ACC112 (cell line): Measurements from ENCODE around the gene HHIPL1.

Experiments
- H2AFZ ChIP-seq: fragments of 200-600 bp; sonication (generic); one replicate; pipeline ENCODE4 v1.6.0; 2017; ENCODE audit warnings: antibody characterized with exemption, low read length; ENCODE audit not compliant: unreplicated experiment
- H3K27ac ChIP-seq: fragments of 200-600 bp; sonication (generic); 2 replicates; pipeline ENCODE4 v1.5.1; 2014; ENCODE audit warnings: low read depth, mild to moderate bottlenecking, antibody characterized with exemption, low read length, moderate library complexity
- H3K27me3 ChIP-seq: fragments of 200-600 bp; sonication (generic); 2 replicates; pipeline ENCODE4 v1.6.1; 2014; ENCODE audit warnings: mild to moderate bottlenecking, antibody characterized with exemption, low read length, moderate library complexity, mixed read lengths; ENCODE audit not compliant: insufficient read depth
- H3K36me3 ChIP-seq: fragments of 200-600 bp; sonication (generic); 2 replicates; pipeline ENCODE4 v1.6.1; 2016; ENCODE audit warnings: mild to moderate bottlenecking, antibody characterized with exemption, low read length, moderate library complexity, mixed read lengths; ENCODE audit not compliant: insufficient read depth
- H3K4me1 ChIP-seq: fragments of 200-600 bp; sonication (generic); one replicate; pipeline ENCODE4 v1.6.1; 2016; ENCODE audit warnings: low read length, mixed read lengths; ENCODE audit not compliant: insufficient read depth, unreplicated experiment, control insufficient read depth
- H3K4me3 ChIP-seq: fragments of 200-600 bp; sonication (generic); 2 replicates; pipeline ENCODE4 v1.5.1; 2014; ENCODE audit warnings: mild to moderate bottlenecking, low read depth, low read length
- H3K79me2 ChIP-seq: fragments of 200-600 bp; sonication (generic); one replicate; pipeline ENCODE4 v1.6.0; 2016; ENCODE audit warnings: low read length; ENCODE audit not compliant: control insufficient read depth, unreplicated experiment, insufficient read depth

The HHIPL1 gene

DNA sequence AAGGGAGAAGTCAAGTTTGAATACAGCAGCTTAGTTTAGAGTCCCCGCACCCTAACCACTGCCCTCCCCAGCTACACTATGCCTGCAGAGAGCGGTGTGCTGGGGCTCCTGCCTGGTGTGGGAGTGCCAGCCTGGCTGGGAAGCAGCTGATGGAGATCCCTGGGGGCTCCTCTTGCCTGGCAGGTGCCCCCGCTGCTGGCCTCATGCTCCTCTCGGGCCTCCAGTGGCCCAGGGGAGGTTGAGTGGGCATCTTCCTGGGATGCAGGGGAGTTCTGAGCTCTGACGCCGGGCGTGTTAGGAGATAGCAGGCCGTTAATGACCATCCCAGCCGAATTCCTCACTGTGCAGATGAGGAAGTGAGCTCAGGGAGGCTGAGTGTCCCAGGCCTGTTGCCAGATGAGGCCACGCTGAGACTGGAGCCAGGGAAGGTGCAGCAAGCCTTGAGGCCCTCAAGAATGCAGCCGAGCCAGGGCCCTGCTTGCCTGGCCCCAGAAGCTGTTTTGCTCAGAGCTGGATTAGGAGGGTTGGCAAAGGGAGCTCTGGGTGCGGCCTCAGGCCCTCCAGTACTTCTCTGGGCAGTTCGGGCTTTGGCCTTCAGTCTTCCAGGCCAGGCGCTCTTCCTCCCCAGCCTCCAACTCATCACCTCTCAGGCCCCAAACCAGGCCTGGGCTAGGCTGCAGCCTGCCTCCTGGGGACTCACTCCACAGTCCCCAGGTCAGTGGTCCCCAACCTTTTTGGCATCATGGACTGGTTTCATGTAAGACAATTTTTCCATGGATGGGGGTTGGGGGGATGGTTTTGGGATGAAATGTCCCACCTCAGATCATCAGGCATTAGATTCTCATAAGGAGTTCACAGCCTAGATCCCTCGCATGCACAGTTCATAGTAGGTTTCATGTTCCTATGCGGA is 32.6 kb downstream of the HHIPL1 start:
- Histone ChIP-seq H3K4me1 (peaks cover 7% of the 10 kb centered on the region), H3K79me2 (no peaks in the 10 kb centered on the region), H3K36me3 (no peaks in the 10 kb centered on the region)

DNA sequence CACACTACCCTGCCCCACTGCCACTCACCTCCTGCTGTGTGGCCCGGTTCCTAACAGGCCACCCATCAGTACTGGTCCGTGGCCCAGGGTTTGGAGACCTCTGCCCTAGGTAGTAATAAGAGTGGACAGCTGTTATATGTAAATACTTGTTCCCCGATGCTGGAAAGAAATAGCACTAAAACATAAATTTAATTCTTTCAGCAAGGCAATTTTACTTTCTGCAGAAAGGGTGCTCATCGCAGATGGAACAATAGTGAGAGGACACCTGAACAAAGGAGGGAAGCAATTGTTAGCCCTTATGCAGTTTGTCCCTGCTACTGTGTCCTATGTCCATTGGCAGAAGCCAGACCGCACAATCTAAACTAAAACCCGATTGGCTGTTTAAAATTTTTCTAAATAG is 33.3 kb downstream of the HHIPL1 start:
- no peak overlapping the region for H2AFZ ChIP-seq
- no peaks in the 10 kb centered on the region for H3K36me3 ChIP-seq
- no peak overlapping the region for H3K4me3 ChIP-seq
- H3K27ac ChIP-seq: no peak overlapping the region
- H3K27me3 ChIP-seq: no peaks in the 10 kb centered on the region
- H3K79me2 ChIP-seq: no peaks in the 10 kb centered on the region
- peaks cover 7% of the 10 kb centered on the region for H3K4me1 ChIP-seq

More for the DNA sequence above, 32.6 kb downstream of the HHIPL1 start:
- no peak overlapping the region for H2AFZ ChIP-seq
- no peak overlapping the region for H3K4me3 ChIP-seq
- H3K27ac ChIP-seq: no peak overlapping the region
- no peaks in the 10 kb centered on the region for H3K27me3 ChIP-seq

DNA sequence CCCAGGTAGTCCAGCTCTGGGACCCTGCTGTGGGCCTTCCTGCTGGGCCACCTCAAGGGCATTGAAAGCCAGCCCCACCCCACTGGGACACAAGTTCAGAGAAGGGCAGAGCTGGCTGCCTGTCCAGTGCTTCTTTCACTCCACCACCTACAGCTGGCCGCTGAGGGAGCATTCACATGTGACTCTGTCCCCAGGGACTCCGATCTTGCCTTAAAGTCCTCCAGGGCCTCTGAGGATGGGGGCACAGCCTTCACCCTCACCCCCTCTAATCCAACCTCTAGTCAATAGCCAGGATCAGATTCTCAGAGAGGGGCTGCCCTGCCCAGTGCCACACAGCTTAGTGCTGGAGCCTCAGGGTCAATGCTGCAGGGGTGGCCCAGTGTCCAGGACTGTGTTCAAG is 34.2 kb downstream of the HHIPL1 start:
- Histone ChIP-seq H3K36me3 (no peaks in the 10 kb centered on the region), H3K4me3 (no peak overlapping the region), H3K4me1 (peaks cover 7% of the 10 kb centered on the region), H2AFZ (no peak overlapping the region), H3K27ac (no peak overlapping the region), H3K79me2 (no peaks in the 10 kb centered on the region), H3K27me3 (no peaks in the 10 kb centered on the region)

DNA sequence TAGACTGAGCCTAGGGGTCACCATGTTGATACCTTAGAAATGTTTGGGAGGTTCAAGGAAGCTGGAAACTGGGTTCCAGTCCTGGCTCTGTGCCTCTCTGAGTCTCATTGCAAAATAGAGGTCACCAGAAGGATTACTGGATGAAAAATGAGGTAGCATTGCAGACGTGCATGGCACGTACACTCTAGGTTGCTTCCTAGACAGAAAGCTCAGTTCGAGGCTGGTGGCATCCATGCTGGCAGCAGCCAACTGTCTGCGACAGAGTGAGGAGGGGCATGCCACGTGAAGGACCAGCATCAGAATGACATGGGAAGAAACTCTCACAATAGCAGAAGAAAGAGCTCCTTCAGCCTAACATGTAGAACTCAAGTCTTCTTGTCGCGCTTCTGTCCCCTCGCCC is 34.6 kb downstream of the HHIPL1 start:
- no peak overlapping the region for H3K4me3 ChIP-seq
- no peaks in the 10 kb centered on the region for H3K79me2 ChIP-seq
- peaks cover 7% of the 10 kb centered on the region for H3K4me1 ChIP-seq
- no peak overlapping the region for H2AFZ ChIP-seq
- H3K27ac ChIP-seq: no peak overlapping the region
- no peaks in the 10 kb centered on the region; the same call in 1 of the 2 replicates for H3K27me3 ChIP-seq
- no peaks in the 10 kb centered on the region for H3K36me3 ChIP-seq

DNA sequence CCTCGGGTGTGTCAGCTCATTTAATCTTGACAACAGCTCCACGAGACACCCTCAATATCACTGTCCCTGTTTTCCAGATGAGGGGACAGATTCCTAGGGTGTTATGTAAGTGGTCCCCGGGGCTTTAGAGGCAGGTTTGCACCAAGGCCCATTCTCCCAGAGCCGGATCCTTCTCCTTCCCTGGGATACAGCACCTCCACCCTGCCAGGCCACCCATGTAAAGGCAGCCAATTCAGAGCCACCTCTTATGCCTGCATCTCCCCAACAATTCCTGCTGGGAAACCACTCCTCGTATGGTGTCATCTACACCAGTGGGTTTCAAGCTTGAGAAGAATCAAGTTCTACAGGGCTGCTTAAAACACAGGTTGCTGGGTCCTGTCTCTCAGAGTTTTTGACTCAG is 35.1 kb downstream of the HHIPL1 start:
- Histone ChIP-seq H2AFZ (no peak overlapping the region), H3K4me3 (no peak overlapping the region), H3K27ac (no peak overlapping the region), H3K36me3 (no peaks in the 10 kb centered on the region), H3K27me3 (no peaks in the 10 kb centered on the region; the same call in 1 of the 2 replicates), H3K4me1 (peaks cover 7% of the 10 kb centered on the region), H3K79me2 (no peaks in the 10 kb centered on the region)

DNA sequence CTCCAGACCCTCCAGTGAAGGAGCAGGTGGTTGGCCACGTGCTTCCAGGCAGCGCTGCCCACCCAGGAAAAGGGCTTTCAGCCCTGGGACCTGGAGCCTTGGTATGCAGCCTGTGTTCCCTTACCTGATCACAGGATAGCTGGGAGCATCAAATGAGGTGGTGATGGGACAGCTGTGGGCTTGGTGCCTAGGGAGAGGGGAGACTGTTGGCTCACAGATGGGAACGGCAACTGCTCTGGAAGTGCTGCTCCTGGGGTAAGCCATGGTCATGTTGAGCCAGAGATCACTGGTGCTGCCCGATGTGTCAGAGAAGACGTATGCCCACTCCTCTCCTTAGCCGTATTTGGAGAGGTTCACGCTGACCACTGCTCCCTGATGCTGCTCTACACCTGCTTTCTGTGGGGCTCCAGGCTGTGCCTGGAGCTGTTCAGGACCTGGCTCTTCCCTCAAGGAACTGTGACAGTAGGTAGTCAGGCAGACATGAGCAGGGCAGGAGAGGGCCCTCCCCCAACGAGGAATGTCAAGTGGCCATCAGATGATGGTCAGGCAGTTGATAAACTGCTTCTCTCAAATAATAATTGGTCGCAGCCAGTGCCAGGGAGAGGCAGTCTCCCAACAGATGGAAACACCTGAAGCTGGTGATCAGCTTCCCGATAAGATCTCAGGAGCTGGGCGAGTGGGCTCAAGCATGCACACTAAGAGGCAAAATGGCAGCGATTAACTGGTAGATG is 36.3 kb downstream of the HHIPL1 start:
- Histone ChIP-seq H3K27me3 (peaks cover 11% of the 10 kb centered on the region), H3K27ac (no peak overlapping the region), H3K4me1 (peaks cover 7% of the 10 kb centered on the region), H3K79me2 (no peaks in the 10 kb centered on the region), H3K4me3 (no peak overlapping the region), H3K36me3 (no peaks in the 10 kb centered on the region), H2AFZ (no peak overlapping the region)

DNA sequence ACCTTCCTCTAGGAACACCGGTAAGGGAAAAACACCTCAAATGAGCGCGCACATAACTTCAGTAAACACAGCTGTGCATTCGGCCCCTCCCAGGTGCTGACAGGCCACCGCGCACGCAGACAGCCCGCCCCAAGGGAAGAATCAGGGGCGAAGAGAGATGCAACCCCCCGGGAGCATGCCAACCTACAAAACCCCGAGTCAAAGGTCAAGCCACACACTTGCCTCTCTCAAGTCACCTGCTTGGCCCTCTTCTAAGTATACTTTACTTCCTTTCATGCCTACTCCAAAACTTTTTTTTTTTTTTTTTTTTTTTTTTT is 36.9 kb downstream of the HHIPL1 start:
- no peak overlapping the region for H2AFZ ChIP-seq
- no peaks in the 10 kb centered on the region for H3K36me3 ChIP-seq
- H3K79me2 ChIP-seq: no peaks in the 10 kb centered on the region

DNA sequence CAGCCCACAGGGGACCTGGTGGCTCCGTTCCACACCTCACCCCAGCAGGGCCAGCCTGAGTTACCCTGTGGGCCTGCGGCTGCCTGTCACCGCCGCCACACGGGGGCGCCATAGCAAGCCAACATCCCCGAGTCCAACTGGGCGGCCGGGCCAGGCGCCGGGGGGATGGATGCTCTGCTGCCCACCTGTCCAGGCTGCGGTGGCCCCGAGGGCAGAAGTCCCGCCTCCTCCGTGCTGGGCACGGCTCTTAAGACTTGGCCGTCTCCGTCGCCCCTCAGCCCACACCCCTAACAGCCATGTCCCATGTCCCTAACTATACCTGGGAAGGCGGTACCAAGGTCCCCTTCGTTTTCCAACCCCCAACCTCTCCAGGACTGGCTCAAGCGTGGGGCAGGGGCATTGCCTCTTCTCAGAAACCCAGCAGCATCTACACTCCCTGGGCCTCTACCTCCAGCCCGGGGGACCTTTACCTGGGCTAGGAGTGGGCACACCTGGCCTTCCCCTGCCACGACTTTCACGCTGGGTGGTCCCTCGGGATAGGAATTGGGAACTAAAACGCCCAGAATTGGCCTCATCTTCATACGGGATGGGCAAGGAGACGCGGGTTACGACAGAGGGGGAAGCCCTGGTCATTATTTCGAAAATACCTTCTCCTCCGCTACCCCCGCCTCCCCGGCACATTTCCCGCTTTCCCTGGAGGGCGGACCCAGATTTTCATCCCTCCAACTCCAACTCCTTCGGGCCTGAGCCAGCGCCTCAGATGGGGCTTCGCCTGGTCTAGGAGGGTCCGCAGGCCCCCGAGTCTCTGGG is 38.1 kb downstream of the HHIPL1 start:
- Histone ChIP-seq H3K79me2 (no peaks in the 10 kb centered on the region), H3K27me3 (peaks cover 18% of the 10 kb centered on the region), H3K36me3 (no peaks in the 10 kb centered on the region), H3K4me1 (no peaks in the 10 kb centered on the region), H3K27ac (peak overlapping the region; percentile 63), H2AFZ (peak overlapping the region; percentile 84), H3K4me3 (peak overlapping the region; percentile 89)

More for the DNA sequence above, 36.9 kb downstream of the HHIPL1 start:
- H3K27me3 ChIP-seq: peaks cover 16% of the 10 kb centered on the region
- H3K4me1 ChIP-seq: peaks cover 2% of the 10 kb centered on the region
- no peak overlapping the region for H3K4me3 ChIP-seq
- H3K27ac ChIP-seq: no peak overlapping the region

DNA sequence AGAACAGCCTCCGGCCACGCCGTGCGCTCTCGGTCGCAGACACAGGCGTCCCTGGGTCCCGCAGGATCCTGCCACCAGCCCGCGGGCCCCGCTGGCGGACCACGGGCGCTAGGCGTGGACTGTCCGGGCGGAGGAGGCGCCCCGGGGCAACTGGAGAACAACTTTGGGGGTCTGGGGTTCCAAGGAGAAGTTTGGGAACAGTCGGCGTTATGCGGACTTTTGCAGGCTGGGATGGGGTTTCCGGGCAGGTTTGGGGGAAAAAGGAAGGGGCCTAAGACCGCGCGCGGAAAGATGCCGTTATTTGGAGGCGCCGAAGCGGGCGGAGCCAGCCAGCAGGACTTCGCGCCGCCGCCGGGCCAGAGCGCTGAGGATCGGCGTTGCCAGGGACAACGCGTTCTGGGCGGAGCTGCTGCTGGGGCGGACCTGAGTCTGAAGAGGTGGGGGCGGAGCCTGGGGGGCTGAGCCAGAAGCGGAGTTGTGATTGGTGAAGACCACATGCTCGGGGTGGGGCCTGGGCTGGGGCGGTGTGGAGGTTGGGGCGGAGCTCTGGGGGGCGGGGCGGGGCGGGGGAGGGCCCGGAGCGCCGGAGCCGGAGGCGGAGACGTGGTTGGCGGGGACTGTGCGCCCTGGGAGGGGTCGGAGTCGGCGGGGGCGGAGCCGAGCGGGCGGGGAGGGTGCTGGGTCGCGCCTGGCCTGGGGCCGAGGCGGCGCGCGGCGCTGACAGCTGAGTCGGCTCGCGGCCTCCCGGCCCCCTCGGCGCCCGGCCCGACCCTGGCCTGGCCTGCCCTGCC is 38.9 kb downstream of the HHIPL1 start, which contains the start of gene CYP46A1:
Gene CYP46A1, plus strand, starts transcription at position 680 of the 791 bp plus-strand sequence. CDS start 120 bp downstream, outside the sequence.
- peak within 1 kb of the TSS; percentile 63 for H3K27ac ChIP-seq
- no peaks in the 10 kb centered on the region for H3K79me2 ChIP-seq
- H3K36me3 ChIP-seq: no peaks in the 10 kb centered on the region
- H3K27me3 ChIP-seq: peaks cover 23% of the 10 kb centered on the region
- H3K4me1 ChIP-seq: no peaks in the 10 kb centered on the region
- H2AFZ ChIP-seq: peak within 1 kb of the TSS; percentile 84
- peak within 1 kb of the TSS; percentile 89 for H3K4me3 ChIP-seq
